Uterus (tissue), 2 donors: Measurements from ENCODE around the gene PSMB2.

Experiments
- POLR2A ChIP-seq, 2 donors: fragments of 450-650 bp; IDR thresholded peaks; one replicate each; pipeline ENCODE4 v1.6.1; 2016; ENCODE audit warnings: antibody characterized with exemption in 2 of 2, mild to moderate bottlenecking in 1 of 2, moderate library complexity in 1 of 2
- TF ChIP-seq, protein P1 (sequence below), 4 experiments: fragments of 200-600 bp in 2 of 4; fragments of 450-650 bp in 2 of 4; sonication (generic) in 2 of 4; IDR thresholded peaks; one replicate each; pipeline ENCODE4 v1.5.1; 2016 to 2019; ENCODE audit warnings: antibody characterized with exemption in 4 of 4, mild to moderate bottlenecking in 2 of 4, moderate library complexity in 1 of 4

DNA sequence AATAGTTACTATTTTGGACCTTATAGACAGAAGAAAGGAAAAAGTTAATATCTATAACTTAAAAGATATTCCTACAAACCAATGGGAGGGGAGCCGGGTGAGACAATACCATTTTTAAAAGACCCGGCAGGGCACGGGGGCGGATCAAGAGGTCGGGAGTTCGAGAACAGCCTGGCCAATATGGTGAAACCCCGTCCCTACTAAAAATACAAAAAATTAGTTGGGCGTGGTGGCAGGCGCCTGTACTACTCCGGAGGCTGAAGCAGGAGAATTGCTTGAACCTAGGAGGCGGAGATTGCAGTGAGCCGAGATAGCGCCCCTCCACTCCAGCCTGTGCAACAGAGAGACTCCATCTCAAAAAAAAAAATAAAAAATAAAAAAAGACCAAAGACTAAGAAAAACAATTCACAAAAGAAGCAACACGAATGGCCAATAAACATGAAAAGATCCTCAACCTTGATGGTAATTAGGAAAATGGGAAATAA, 1.2 kb upstream of the PSMB2 start:
- TF ChIP-seq, protein P1, sequence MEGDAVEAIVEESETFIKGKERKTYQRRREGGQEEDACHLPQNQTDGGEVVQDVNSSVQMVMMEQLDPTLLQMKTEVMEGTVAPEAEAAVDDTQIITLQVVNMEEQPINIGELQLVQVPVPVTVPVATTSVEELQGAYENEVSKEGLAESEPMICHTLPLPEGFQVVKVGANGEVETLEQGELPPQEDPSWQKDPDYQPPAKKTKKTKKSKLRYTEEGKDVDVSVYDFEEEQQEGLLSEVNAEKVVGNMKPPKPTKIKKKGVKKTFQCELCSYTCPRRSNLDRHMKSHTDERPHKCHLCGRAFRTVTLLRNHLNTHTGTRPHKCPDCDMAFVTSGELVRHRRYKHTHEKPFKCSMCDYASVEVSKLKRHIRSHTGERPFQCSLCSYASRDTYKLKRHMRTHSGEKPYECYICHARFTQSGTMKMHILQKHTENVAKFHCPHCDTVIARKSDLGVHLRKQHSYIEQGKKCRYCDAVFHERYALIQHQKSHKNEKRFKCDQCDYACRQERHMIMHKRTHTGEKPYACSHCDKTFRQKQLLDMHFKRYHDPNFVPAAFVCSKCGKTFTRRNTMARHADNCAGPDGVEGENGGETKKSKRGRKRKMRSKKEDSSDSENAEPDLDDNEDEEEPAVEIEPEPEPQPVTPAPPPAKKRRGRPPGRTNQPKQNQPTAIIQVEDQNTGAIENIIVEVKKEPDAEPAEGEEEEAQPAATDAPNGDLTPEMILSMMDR (IDR thresholded peaks at IDR 0.05): no peak
- TF ChIP-seq POLR2A (IDR thresholded peaks at IDR 0.05): no peak
